ENCODE results near the gene TMIE. TPM values are rescaled to one million over a fixed set of nuclear protein-coding genes. Genes with fewer than 3 reads are reported as not detected.
A peak's percentile ranks its signal among the peaks of the same experiment; 100 is the strongest.

The TMIE gene
- total and polyA plus RNA-seq, 2 of the 4 experiments (the other 2 are of a cell fraction), result 0.12 TPM; not detected in 1

GRCh38 chr3:46695962-46696894, 5.0 kb upstream of the TMIE start:
- peaks cover 14% of the 10 kb centered on the region; the same call in 1 of the 2 replicates for H3K9me1 ChIP-seq (ENCODE audit: insufficient read depth, low read length)
- H3K27me3 ChIP-seq (ENCODE audit: control insufficient read depth, insufficient read depth, low read length), result peaks cover 13% of the 10 kb centered on the region
- ChIA-PET CTCF (interaction anchor here (0.8 to 3.9 kb wide), 2 partner anchors 207 to 213 kb away, joined by 3 to 14 read pairs; no protein-coding TSS in a partner anchor), POLR2A (ENCODE audit: unreplicated experiment) (no interaction called here)
- H2BK5ac ChIP-seq (ENCODE audit: low read depth, low read length, poor library complexity, severe bottlenecking), result peak overlapping the region; percentile 18
- no peak overlapping the region for H3K23ac ChIP-seq (ENCODE audit: low read depth, low read length)
- H3K4me3 ChIP-seq (ENCODE audit: insufficient read depth, low read depth, low read length), result no peak overlapping the region
- in situ Hi-C loops (cut with MboI; ENCODE audit: low sequenced_read_pairs), result no loop called here
- H3K36me3 ChIP-seq (ENCODE audit: control insufficient read depth, insufficient read depth, low read length), result no peaks in the 10 kb centered on the region
- H3K56ac ChIP-seq (ENCODE audit: extremely low read depth, insufficient read depth, low read length), result no peak overlapping the region
- H3K4me2 ChIP-seq (ENCODE audit: low read depth, low read length), result no peak overlapping the region
- H3K27ac ChIP-seq (ENCODE audit: insufficient read depth, low read length), result no peak overlapping the region
- dilution Hi-C loops (cut with HindIII; ENCODE audit: low sequenced_read_pairs, unreplicated experiment), result no loop called here
- H2AK9ac ChIP-seq (replicated peaks; ENCODE audit: low read depth, low read length, poor library complexity), result no peak overlapping the region
- WGBS, 2 experiments (ENCODE audit: extremely low coverage in 2 of 2, insufficient read length in 1 of 2), result 100% methylated on average over 2 of the region's 4 CpGs; no CpG with 5 or more reads in 1 of the 2 experiments
- peaks cover 5% of the 10 kb centered on the region; the same call in 1 of the 2 replicates for H4K20me1 ChIP-seq (ENCODE audit: insufficient read depth, low read length)
- H3K9ac ChIP-seq (ENCODE audit: low read depth, low read length), result peak overlapping the region; percentile 20; the same call in 1 of the 2 replicates
- no peaks in the 10 kb centered on the region for H3K9me3 ChIP-seq (ENCODE audit: control insufficient read depth, insufficient read depth, low read length)
- peaks cover 21% of the 10 kb centered on the region for H3K4me1 ChIP-seq (ENCODE audit: control insufficient read depth, insufficient read depth, low read length)
- peak; percentile 29 for DNase-seq
- peak overlapping the region; percentile 22; the same call in 1 of the 2 replicates for H4K5ac ChIP-seq (ENCODE audit: low read depth, low read length)
- H4K8ac ChIP-seq (ENCODE audit: low read depth in 2 of 2, low read length in 2 of 2), result peak overlapping the region; percentile 52 to 72; a peak in 2 of 4 replicates
- H3K4ac ChIP-seq (ENCODE audit: low read depth, low read length), result no peak overlapping the region; the same call in 1 of the 2 replicates
- no peaks in the 10 kb centered on the region for H3K79me1 ChIP-seq (ENCODE audit: low read depth in 1 of 2, low read length in 2 of 2)
- H2BK15ac ChIP-seq (ENCODE audit: low read depth, low read length), result no peak overlapping the region
- H3K18ac ChIP-seq (ENCODE audit: low read depth, low read length), result peak overlapping the region; percentile 18; the same call in 1 of the 2 replicates
- no TSS peak for BruUV-seq (replicated peaks)
- intact Hi-C loops (cut with micrococcal nuclease), result loop anchor here (2.0 kb wide), 1 partner anchor 207 kb away; no protein-coding TSS in a partner anchor
- no peak overlapping the region for H2AK5ac ChIP-seq (ENCODE audit: low read depth, low read length)
- H2AFZ ChIP-seq (replicated peaks; ENCODE audit: low read length, poor library complexity), result no peak overlapping the region
- H4K91ac ChIP-seq (ENCODE audit: insufficient read depth, low read depth, low read length), result 0 out of 2 replicates have a peak overlapping the region, but pooled peaks have one; percentile 3
- 0 out of 2 replicates have a peak, but pooled peaks have one; percentile 9 for ATAC-seq (ENCODE audit: low read depth)
- H2BK120ac ChIP-seq (ENCODE audit: low read depth, low read length), result no peak overlapping the region; the same call in 1 of the 2 replicates
- H2BK20ac ChIP-seq (ENCODE audit: low read depth, low read length), result no peak overlapping the region; the same call in 1 of the 2 replicates
- peak overlapping the region; percentile 15; the same call in 1 of the 2 replicates for H3K14ac ChIP-seq (replicated peaks; ENCODE audit: low read depth, low read length)
- TF ChIP-seq, protein P1, sequence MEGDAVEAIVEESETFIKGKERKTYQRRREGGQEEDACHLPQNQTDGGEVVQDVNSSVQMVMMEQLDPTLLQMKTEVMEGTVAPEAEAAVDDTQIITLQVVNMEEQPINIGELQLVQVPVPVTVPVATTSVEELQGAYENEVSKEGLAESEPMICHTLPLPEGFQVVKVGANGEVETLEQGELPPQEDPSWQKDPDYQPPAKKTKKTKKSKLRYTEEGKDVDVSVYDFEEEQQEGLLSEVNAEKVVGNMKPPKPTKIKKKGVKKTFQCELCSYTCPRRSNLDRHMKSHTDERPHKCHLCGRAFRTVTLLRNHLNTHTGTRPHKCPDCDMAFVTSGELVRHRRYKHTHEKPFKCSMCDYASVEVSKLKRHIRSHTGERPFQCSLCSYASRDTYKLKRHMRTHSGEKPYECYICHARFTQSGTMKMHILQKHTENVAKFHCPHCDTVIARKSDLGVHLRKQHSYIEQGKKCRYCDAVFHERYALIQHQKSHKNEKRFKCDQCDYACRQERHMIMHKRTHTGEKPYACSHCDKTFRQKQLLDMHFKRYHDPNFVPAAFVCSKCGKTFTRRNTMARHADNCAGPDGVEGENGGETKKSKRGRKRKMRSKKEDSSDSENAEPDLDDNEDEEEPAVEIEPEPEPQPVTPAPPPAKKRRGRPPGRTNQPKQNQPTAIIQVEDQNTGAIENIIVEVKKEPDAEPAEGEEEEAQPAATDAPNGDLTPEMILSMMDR (conservative IDR thresholded peaks at IDR 0.05; ENCODE audit: low read depth, low read length), result no peak
- TF ChIP-seq POLR2A (IDR thresholded peaks at IDR 0.05; ENCODE audit: low read depth, low read length), result no peak
- no peak for TF ChIP-seq CEBPB (IDR thresholded peaks at IDR 0.05; ENCODE audit: low read depth, low read length)
- TF ChIP-seq FOS (IDR thresholded peaks at IDR 0.05; ENCODE audit: low read depth, low read length), result no peak
- no peak for TF ChIP-seq MAZ (IDR thresholded peaks at IDR 0.05; ENCODE audit: borderline replicate concordance, low read depth, low read length)
- no peak for TF ChIP-seq RFX5 (IDR thresholded peaks at IDR 0.05; ENCODE audit: low read depth, low read length)
- no peak for TF ChIP-seq RCOR1 (IDR thresholded peaks at IDR 0.05; ENCODE audit: insufficient replicate concordance, low read length)
- TF ChIP-seq SMC3 (IDR thresholded peaks at IDR 0.05; ENCODE audit: low read depth, low read length), result no peak
- TF ChIP-seq MXI1 (IDR thresholded peaks at IDR 0.05; ENCODE audit: borderline replicate concordance, low read depth, low read length), result no peak
- no peak for TF ChIP-seq ELK1 (IDR thresholded peaks at IDR 0.05; ENCODE audit: borderline replicate concordance, low read depth, low read length)
- no peak for TF ChIP-seq RAD21 (IDR thresholded peaks at IDR 0.05; ENCODE audit: low read length)
- no peak for TF ChIP-seq CHD1 (IDR thresholded peaks at IDR 0.05; ENCODE audit: low read depth, low read length)
- no peak for TF ChIP-seq MAFK (IDR thresholded peaks at IDR 0.05; ENCODE audit: low read depth, low read length)

Data from IMR-90 (cell line).